GM06990 (cell line): ENCODE results near the gene ACOT12.

Source experiments
- DNase-seq: peaks from one replicate; pipeline ENCODE4 v3.0.0-alpha.2; 2011; ENCODE audit not compliant: insufficient read length; ENCODE audit errors: extremely low read depth
- H3K27me3 ChIP-seq: replicated peaks from 2 replicates; pipeline ENCODE4 v1.6.0; 2011; ENCODE audit warnings: low read length; ENCODE audit not compliant: control insufficient read depth, insufficient read depth
- H3K36me3 ChIP-seq: 2 replicates; pipeline ENCODE4 v1.5.1; 2011; ENCODE audit warnings: low read length; ENCODE audit not compliant: control insufficient read depth, insufficient read depth
- H3K4me3 ChIP-seq: replicated peaks from 2 replicates; pipeline ENCODE4 v1.5.1; 2011; ENCODE audit warnings: low read depth, mild to moderate bottlenecking, control low read depth, low read length
- TF ChIP-seq, protein P1 (sequence below): IDR thresholded peaks from 2 replicates; pipeline ENCODE4 v1.5.1; 2011; ENCODE audit warnings: low read length, control low read depth, mild to moderate bottlenecking, inconsistent platforms; ENCODE audit not compliant: insufficient read depth, poor library complexity, severe bottlenecking

The ACOT12 gene

GRCh38 chr5:81288021-81288433 is 105.9 kb downstream of the ACOT12 start:
- Histone ChIP-seq H3K4me3 (no peak overlapping the region), H3K36me3 (no peaks in the 10 kb centered on the region), H3K27me3 (no peaks in the 10 kb centered on the region)
- TF ChIP-seq, protein P1, sequence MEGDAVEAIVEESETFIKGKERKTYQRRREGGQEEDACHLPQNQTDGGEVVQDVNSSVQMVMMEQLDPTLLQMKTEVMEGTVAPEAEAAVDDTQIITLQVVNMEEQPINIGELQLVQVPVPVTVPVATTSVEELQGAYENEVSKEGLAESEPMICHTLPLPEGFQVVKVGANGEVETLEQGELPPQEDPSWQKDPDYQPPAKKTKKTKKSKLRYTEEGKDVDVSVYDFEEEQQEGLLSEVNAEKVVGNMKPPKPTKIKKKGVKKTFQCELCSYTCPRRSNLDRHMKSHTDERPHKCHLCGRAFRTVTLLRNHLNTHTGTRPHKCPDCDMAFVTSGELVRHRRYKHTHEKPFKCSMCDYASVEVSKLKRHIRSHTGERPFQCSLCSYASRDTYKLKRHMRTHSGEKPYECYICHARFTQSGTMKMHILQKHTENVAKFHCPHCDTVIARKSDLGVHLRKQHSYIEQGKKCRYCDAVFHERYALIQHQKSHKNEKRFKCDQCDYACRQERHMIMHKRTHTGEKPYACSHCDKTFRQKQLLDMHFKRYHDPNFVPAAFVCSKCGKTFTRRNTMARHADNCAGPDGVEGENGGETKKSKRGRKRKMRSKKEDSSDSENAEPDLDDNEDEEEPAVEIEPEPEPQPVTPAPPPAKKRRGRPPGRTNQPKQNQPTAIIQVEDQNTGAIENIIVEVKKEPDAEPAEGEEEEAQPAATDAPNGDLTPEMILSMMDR, result no peak
- DNase-seq, result peak; percentile 29

DNA sequence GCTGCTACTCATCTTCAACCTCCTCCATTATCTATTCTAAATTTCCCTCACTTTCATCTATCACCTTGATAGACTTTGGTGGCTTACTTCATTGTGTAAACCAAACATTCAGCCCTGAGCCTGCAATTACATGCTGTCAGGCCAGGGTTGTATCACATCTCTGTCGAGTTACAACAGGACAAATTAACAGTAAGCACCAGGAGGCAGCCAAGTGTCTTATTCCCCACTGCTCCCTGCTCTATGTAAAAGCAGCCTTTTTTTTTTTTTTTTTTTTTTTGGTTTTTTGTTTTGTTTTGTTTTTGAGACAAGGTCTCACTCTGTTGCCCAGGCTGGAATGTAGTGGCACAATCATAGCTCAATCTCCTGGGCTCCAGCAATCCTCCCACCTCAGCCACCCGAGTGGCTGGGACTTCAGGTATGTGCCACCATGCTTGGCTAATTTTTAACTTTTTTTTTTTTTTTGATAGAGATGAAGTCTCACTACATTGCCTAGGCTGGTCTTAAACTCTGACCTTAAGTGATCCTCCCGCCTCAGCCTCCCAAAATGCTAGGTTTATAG is 107.8 kb downstream of the ACOT12 start:
- TF ChIP-seq, protein P1, result no peak

DNA sequence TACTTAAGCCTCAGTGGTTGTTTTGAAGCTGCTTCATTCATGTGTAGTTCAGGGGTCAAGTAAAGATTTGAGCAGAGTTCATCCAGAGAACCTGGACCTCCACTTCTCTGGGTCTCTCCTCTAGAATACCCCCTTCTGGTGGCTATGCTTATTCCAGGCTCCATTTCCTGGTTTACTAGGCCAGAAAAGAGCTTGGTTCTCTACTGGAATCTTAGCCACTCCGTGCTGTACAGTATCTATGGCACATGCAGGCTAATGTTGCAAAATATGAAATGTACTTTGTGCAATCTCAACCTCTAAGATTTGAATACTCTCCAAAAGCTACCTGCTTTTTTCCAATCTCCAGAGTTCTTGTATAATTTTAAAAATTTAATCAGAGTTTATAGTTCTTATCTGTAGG is 110.0 kb downstream of the ACOT12 start:
- Histone ChIP-seq H3K27me3 (no peaks in the 10 kb centered on the region), H3K36me3 (no peaks in the 10 kb centered on the region), H3K4me3 (no peak overlapping the region)
- DNase-seq, result no peak
- TF ChIP-seq, protein P1, result no peak

More for the DNA sequence above, 107.8 kb downstream of the ACOT12 start:
- DNase-seq, result no peak
- Histone ChIP-seq H3K27me3 (no peaks in the 10 kb centered on the region), H3K36me3 (no peaks in the 10 kb centered on the region), H3K4me3 (no peak overlapping the region)
